Cerebellar cortex (tissue), 1 donor: Measurements from ENCODE around the gene PNPLA8.
"Not testable (repeated sequence)": the region's sequence is repeated elsewhere in the genome, so short reads cannot be mapped to it uniquely, and the experiment has no call there.

Experiments
- DNase-seq: peaks from one replicate; pipeline ENCODE4 v3.0.0-alpha.2; 2015; ENCODE audit warnings: low spot score

The PNPLA8 gene, protein sequence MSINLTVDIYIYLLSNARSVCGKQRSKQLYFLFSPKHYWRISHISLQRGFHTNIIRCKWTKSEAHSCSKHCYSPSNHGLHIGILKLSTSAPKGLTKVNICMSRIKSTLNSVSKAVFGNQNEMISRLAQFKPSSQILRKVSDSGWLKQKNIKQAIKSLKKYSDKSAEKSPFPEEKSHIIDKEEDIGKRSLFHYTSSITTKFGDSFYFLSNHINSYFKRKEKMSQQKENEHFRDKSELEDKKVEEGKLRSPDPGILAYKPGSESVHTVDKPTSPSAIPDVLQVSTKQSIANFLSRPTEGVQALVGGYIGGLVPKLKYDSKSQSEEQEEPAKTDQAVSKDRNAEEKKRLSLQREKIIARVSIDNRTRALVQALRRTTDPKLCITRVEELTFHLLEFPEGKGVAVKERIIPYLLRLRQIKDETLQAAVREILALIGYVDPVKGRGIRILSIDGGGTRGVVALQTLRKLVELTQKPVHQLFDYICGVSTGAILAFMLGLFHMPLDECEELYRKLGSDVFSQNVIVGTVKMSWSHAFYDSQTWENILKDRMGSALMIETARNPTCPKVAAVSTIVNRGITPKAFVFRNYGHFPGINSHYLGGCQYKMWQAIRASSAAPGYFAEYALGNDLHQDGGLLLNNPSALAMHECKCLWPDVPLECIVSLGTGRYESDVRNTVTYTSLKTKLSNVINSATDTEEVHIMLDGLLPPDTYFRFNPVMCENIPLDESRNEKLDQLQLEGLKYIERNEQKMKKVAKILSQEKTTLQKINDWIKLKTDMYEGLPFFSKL

DNA sequence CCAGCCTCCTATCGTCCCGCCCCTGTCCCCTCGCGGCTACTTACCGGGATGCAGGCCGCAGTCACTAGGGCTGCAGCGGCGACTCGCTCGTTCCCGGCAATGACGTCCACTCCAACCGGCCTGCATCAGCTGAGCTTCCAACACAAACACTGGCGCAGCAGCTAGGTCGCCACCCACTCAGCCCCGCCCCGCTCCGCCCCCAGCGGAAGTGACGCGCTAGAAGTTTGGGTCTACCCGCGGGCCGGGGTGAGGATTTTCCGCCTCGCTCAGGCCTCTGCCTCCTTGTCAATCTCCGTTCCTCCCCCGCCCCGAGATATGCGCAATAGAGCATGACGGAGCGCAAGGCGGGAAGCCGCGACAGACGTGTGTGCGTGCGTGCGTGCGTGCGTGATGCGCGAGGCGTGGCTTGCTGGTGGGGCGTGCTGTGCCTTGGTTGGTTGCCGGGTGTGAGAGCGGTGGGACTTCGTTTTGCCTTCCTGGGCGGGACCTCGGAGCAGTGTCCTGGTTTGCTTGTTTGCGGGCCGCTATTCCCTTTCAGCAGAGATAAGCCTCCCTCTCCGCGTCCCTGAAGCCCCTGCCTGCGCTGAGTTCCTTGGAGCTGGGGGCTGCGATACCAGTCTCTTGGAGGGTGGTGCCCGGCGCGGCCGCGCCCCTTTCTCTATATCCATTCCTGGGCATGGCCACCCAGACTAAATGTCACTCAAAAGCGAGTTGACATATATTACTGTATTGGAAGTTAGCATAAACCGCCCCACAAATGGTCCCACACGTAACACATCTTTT, at the start of gene PNPLA8:
Gene PNPLA8 (minus strand): TSS at position 151 of the 783 bp plus-strand sequence. CDS start 10,644 bp downstream, outside the sequence.
- DNase-seq: peak; percentile 100

DNA sequence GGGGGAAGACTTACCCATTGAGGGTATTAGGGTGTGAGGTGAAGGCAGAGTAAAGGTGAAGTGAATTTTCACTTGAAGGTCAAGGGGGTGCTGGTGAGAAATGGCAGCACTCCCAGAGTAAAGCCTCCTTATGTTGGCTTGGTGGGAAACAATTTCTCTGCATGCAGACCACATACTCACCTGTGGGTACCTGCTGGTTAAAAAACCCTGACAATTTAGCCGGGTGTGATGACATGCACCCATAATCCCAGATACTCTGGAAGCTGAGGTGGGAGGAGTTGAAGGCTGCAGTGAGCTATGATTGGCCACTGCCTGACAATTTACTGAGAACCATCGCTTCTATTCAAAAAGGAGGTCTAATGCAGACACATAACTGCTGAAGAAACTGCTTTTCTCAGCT, 49.2 kb upstream of the PNPLA8 start:
- no peak for DNase-seq

DNA sequence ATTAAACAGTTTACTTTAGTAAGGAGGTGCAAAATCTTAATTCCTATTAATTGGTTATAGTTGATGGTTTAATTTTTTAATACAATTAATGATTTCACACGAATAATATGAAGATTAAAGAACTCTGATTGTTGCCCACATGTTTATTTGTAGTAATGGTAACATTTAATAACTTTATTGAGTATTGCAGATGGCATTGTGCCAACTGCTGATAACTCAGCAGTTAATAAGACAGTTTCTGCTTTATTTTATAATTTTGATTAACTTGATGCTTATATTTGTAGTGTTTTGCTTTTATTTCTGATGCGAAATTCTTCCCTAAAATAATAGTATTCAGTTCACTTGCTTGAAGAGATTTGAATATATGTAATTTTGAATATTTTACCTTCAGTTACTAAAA, 46.5 kb upstream of the PNPLA8 start:
- no peak for DNase-seq

DNA sequence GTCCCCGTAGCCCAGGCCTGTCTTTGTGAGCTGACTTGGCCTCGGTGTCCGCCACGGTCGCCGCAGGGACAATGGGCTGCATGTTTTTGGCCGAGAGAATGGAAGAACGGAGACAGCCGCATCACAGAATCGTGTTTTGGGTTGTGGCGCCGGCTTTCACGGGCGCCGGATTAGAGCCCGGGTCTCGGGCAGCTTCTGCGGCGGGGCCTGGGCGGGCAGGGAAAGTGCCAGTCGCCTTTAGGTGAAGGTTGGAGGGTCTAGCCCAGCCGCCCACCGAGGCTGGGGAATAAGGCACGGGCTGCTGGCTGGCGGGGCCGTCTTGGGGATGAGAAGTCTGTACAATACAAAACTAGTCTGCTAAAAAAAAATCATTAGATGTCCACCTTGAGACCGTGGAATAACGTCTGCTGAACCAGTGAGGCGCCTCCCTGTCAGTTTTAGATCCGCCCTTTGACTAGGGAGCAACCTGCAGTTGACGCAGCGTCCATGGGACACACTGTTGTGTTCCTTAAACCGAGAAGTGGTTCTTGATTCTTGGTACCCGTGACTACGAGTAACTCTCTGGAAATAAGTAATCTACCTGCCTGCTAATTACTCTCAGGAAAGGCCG, 44.3 kb upstream of the PNPLA8 start:
- DNase-seq: peak; percentile 64

DNA sequence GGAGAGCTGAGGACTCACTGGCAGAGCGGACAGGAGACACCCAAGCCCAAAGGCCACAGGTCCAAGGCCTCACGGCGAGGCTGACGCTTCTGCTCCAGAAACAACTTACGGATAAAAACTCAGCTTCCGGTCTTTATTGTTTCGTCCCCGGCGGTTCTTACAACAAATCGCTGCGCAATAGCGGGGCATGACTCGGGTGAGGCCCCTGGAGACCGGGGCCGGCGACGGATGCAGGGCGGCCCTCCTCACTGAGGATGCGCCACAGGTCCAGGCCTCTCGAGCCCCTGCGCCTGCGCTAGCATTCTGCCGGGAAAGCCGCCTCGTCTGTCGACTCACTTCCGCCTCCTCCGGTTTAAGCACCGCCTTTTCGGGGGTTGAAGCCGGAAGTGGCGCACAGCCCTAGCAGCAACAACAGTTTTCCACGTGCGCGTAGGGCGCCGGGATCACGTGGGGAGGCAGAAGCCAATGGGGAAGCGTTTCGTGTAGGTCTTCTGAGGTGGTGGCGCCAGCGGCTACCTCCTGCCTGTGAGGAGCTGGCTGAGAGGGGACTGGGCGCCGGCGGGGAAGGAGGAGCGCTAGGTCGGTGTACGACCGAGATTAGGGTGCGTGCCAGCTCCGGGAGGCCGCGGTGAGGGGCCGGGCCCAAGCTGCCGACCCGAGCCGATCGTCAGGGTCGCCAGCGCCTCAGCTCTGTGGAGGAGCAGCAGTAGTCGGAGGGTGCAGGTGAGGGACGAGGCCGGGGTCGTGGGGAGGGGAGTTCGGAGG, 43.6 kb upstream of the PNPLA8 start, which contains the start of the genes DNAJB9 and THAP5:
Gene DNAJB9 (plus strand): TSS at position 494 of the 765 bp plus-strand sequence. CDS start 1,853 bp downstream, outside the sequence.
Gene THAP5 (minus strand): TSS at position 326 of the 765 bp plus-strand sequence. CDS start 137 bp downstream, at position 189.
- peak; percentile 100 for DNase-seq

DNA sequence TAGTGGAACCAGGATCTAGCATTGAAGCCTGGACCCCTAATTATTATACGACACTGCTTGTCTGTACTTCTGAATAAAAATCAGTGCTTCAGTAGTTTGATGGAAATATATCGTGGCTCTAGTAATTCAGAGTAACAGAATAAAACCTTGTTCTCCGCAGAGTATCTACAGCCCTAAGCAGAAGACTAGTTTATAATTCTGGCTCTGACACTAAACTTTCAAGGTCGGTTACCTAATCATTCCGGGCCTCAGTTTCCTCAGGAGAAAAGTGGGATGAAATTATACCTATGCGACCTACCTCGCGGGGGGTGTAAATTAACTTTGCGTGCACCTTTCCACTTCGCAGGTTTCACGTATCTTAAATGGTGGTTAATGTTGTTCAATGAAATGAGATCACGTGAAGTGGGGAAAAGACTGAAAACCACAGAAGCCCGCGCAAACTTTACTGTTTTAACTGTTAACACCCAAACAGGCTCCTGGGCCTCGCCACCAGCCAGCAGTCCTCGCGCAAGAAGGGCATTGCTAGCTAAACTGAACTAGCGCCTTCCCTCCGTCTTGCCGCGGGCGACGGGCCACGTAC, 43.0 kb upstream of the PNPLA8 start:
- DNase-seq: no peak

DNA sequence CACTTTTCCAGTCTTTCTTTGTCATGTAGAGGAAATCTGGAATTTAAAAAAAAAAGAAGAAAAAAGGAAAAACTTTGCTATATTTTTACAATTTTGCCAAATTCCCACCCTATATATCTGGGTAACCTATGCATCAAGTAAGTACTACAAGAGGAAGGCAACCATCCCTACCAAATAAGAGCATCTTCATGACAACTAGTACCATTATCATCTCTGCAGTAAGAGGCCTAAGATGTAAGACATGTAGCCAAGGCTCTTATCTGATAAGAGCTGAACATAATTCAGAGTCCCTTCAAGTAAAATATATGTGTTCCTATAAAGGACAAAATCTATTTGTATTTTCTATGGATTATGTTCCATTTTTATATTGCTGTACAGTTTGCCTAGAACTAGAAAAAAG, 40.1 kb upstream of the PNPLA8 start:
- no peak for DNase-seq

DNA sequence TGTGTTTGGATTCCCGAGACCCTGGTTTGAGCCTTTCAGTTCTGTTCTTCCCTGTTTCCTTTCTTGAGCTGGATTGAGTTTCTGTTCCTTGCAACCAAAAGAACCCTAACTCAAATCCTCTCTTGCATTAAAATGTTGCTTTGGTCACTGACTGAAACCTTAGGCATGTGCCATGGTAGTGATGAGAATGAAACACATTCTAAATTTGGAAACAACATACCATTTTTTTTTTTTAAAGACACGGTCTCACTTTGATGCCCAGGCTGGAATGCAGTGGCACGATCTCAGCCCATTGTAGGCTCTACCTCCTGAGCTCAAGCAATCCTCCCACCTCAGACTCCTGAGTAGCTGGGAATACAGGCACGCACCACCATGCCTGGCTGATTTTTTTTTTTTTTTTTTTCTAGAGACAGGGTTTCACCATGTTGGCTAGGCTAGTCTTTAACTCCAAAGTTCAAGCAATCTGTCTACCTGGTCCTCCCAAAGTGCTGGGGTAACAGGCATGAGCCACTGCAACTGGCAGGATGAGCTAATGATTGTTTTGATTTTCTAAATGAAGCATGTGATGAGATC, 35.2 kb upstream of the PNPLA8 start:
- no peak for DNase-seq

DNA sequence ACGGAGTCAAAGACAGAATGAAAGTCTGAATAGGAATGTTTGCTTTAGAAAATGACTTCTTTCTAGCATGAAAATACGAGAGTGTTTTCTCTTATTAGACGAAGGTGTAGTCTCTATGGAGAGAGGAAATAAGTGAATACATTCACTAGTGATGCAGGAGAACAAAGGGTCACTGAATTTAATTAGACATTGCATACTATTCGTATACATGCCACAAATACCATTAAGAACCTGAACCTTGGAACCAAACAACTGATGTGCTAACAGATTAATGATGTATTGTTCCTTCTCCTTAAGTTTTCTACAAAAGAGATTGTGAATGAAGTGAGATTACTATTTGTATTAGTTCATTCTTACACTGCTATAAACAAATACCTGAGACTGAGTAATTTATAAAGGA, 33.3 kb upstream of the PNPLA8 start:
- no peak for DNase-seq

DNA sequence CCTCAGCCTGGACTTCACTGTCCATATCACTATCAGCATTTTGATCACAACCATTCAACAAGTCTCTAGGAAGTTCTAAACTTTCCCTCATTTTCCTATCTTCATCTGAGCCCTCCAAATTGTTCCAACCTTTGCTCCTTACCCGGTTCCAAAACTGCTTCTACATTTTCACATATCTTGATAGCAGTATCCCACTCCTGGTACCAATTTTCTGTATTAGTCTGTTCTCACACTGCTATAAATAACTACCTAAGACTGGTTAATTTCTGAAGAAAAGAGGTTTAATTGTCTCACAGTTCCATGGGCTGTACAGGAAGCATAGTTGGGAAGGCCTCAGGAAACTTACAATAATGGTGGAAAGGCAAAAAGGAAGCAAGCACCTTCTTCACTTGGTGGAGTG, 31.7 kb upstream of the PNPLA8 start:
- DNase-seq: no peak

DNA sequence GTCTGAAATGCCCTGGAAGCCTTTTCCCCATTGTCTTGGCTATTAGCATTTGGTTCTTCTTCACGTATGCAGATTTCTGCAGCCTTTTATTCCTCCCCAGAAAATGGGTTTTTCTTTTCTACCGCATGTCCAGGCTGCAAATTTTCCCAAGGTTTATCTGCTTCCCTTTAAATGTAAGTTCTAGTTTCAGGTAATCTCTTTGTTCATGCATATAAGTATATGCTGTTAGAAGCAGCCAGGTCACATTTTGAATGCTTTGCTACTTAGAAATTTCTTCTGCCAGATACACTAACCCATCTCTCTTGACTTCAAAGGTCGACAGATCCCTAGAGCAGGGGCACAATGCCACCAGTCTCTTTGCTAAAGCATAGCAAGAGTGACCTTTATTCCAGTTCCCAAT, 31.3 kb upstream of the PNPLA8 start:
- DNase-seq: no peak

DNA sequence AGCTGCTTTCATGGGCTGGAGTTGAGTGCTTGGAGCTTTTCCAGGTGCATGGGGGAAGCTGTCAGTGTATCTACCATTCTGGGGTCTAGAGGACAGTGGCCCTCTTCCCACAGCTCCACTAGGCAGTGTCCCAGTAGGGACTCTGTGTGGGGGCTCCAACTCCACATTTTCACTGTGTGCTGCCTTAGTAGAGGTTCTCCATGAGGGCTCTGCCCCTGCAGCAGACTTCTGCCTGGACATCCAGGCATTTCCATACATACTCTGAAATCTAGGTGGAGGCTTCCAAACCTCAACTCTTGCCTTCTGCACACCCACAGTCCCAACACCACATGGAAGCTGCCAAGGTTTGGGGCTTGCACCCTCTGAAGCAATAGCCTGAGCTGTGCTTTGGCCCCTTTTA, 30.7 kb upstream of the PNPLA8 start:
- DNase-seq: not testable (repeated sequence)

DNA sequence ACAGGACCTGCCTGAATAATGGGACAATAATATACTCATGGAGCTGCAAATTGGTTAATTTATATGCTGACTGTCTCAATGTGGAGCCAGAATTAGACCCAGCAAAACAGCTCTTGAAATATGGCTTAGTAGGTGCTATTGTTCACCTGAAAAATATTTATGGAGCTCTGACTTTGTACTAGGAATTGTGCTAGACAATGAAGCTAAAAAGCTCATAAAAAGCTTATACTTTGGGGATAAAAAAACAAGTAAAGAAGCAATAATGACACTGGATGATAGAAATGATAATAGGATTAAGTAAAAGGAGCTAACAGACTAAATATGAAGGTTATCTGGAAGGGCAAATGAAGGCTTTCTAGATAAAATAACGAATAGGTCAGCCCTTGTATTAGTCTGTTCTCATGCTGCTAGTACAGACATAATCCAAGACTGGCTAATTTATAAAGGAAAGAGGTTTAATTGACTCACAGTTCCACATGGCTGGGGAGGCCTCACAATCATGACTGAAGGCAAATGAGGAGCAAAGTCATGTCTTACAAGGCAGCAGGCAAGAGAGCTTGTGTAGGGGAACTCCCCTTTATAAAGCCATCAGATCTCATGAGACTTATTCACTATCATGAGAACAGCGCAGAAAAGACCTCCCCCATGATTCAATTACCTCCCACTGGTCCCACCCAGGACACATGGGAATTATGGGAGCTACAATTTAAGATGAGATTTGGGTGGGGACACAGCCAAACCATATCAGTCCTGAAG, 22.4 kb upstream of the PNPLA8 start:
- not testable (repeated sequence) for DNase-seq

DNA sequence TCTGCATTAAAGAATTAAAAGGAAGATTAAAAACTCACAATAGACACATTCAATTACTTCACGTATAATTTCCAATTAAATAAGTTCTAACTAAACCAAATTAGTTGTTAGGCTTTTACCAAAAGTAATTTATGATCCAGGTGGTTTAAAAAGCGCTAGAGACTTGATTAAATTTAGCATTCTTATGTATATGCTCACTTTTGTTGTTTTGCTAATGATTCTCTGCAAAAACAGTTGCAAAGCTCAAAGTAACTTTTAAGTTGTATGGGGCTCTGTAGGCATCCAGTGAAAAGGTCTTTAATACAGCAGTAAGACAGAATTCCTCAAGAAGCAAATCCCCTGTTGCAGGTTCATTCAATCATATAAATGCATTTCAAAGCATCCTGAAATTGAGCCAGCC, 15.5 kb upstream of the PNPLA8 start:
- DNase-seq: no peak

DNA sequence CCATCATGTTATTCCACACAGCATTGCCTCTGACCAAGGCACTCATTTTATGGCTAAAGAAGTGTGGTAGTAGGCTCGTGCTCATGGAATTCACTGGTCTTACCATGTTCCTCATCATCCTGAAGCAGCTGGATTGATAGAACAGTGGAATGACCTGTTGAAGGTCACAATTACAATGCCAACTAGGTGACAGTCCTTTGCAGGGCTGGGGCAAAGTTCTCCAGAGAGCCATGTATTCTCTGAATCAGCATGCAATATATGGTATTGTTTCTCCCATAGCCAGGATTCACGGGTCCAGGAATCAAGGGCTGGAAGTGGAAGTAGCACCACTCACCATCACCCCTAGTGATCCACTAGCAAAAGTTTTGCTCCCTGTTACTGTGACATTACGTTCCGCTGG, 12.8 kb upstream of the PNPLA8 start:
- DNase-seq: not testable (repeated sequence)

DNA sequence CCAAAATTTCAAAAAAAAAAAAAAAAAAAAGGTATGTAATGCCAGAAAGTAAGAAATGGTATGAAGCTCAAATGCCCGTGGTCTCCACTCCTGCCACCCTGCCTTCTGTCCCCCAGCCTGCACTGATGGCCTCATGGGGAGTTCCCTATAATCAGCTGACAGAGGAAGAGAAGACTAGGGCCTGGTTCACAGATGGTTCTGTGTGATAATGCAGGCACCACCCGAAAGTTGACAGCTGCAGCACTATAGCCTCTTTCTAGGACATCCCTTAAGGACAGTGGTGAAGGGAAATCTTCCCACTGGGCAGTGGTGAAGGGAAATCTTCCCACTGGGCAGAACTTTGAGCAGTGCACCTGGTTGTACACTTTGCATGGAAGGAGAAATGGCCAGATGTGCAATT, 12.3 kb upstream of the PNPLA8 start:
- DNase-seq: not testable (repeated sequence)

DNA sequence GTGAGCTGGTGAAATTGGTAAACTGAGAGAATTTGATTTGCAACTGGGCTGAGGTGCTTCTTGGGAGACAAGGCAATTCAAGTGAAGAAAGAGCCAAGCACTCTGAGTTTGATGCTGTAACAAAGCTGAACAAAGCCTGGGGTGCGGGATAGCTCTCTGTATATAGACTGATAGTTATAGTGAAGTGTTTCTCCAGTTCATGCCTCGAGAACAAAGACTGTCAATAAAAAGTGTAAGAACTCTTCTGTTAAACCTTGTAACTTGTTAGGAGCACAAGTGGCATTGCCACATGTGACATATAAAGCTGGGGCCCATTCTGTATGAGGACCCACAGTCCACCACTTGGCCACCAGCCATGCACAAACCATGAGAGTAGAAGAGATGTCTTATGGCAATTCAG, 11.3 kb upstream of the PNPLA8 start:
- DNase-seq: no peak

DNA sequence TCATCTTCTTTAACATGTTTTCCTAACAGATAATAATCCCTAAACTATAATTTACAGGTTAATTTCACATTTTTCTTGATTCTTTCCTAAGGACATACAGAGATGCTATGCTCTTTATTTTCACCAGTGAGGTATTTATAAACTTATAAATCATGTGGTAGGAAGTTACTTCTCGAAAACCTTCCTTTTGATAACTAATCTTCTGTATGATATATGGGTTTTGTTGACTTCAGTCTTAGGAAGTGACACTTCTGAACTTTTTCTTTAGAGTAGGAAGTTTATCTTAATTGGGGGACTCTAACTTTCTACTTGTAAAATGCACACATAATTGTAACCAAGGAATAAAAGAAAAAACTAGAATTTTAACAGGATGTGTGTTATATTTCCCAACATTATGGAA, 9.8 kb upstream of the PNPLA8 start:
- no peak for DNase-seq

DNA sequence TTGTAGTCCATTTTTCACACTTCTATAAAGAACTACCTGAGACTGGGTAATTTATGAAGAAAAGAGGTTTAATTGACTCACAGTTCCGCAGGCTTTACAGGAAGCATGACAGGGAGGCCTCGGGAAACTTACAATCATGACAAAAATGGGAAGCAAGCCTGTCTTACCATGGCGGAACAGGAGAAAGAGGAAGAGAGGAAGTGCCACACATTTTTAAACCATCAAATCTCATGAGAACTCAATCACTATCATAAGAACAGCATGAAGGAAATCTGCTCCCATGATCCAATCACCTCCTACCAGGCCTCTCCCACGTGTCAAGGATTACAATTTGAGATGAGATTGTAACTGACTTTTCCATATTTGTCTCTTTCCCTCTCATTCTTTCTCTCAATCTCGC, 9.3 kb upstream of the PNPLA8 start:
- DNase-seq: no peak

DNA sequence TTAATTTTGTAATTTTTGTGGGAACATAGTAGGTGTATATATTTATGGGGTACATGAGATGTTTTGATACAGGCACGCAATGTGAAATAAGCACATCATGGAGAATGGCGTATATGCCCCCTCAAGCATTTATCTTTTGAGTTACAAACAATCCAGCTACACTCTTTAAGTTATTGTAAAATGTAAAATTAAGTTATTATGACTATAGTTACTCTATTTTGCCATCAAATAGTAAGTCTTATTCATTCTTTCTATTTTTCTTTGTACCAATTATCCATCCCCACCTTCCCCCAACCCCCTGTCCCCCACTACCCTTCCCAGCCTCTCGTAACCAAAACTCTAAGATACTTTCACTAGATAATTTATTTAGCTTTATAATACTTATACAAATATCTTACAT, 7.8 kb upstream of the PNPLA8 start:
- no peak for DNase-seq
